Transverse colon (tissue), 4 donors: ENCODE results near the gene ETFB. TPM values are rescaled to one million over a fixed set of nuclear protein-coding genes. Genes with fewer than 3 reads are reported as not detected.
A peak's percentile ranks its signal among the peaks of the same experiment; 100 is the strongest.

ENCODE experiments used
- DNase-seq: peaks from one replicate; pipeline ENCODE4 v3.0.0-alpha.2; 2019
- H3K27ac ChIP-seq, 4 donors: fragments of 200-600 bp; sonication (generic); 2 replicates each; pipeline ENCODE4 v1.5.1; 2016 to 2018; ENCODE audit warnings: inconsistent platforms in 4 of 4
- H3K27me3 ChIP-seq: fragments of 200-600 bp; sonication (generic); 2 replicates; pipeline ENCODE4 v1.5.1; 2017; ENCODE audit warnings: inconsistent platforms
- H3K36me3 ChIP-seq, 4 donors: fragments of 200-600 bp; sonication (generic); 2 replicates each; pipeline ENCODE4 v1.5.1; 2017 to 2019; ENCODE audit warnings: inconsistent platforms in 4 of 4
- H3K4me1 ChIP-seq, 4 donors: fragments of 200-600 bp; sonication (generic); 2 replicates each; pipeline ENCODE4 v1.5.1; 2017 to 2020; ENCODE audit warnings: inconsistent platforms in 4 of 4
- H3K4me3 ChIP-seq, 4 donors: fragments of 200-600 bp; sonication (generic); 1 replicate in 1 of 4; 2 replicates in 3 of 4; pipeline versions ENCODE4 v1.5.1 to v1.6.1; 2017 to 2019; ENCODE audit warnings: inconsistent platforms in 4 of 4
- H3K9me3 ChIP-seq, 2 donors: fragments of 200-600 bp; sonication (generic); 2 replicates each; pipeline ENCODE4 v1.5.1; 2017 to 2019; ENCODE audit warnings: inconsistent platforms in 2 of 2
- CTCF ChIP-seq, 5 experiments: fragments of 200-600 bp in 3 of 5; fragments of 450-650 bp in 2 of 5; sonication (generic) in 3 of 5; IDR thresholded peaks; 1 replicate in 2 of 5; 2 replicates in 3 of 5; pipeline ENCODE4 v1.5.1; 2016 to 2017; ENCODE audit warnings: antibody characterized with exemption in 5 of 5, inconsistent platforms in 3 of 5, mild to moderate bottlenecking in 2 of 5, moderate library complexity in 1 of 5
- EP300 ChIP-seq: sonication (generic); formaldehyde crosslinking; IDR thresholded peaks from one replicate; pipeline ENCODE4 v1.6.1; 2017; ENCODE audit warnings: antibody characterized with exemption, low read depth
- POLR2A ChIP-seq: fragments of 450-650 bp; IDR thresholded peaks from one replicate; pipeline ENCODE4 v1.6.1; 2016; ENCODE audit warnings: antibody characterized with exemption, mild to moderate bottlenecking, moderate library complexity
- POLR2AphosphoS5 ChIP-seq, 3 donors: sonication (generic); formaldehyde crosslinking; IDR thresholded peaks; one replicate each; pipeline ENCODE4 v1.6.1; 2016; ENCODE audit warnings: antibody characterized with exemption in 3 of 3
- WGBS, 2 donors: methylation state at CpG; one replicate each; pipeline ENCODE4 v1.1.5; 2018; ENCODE audit warnings: low coverage in 1 of 2; 5-methylcytosine and 5-hydroxymethylcytosine counted together
- in situ Hi-C, 4 donors: fragments of 200-750 bp; cut with MboI; loops; one replicate each; pipeline versions ENCODE4 v1.15.0 to v1.15.1; 2017; ENCODE audit warnings: low sequenced_read_pairs in 3 of 4, low pct_ligation_motif_present in 1 of 4, low pct_unique_long_range_greater_than_20kb in 1 of 4
- intact Hi-C: fragments of 100-400 bp; cut with DNase I; formaldehyde crosslinking; loops from one replicate; pipeline ENCODE4 v1.15.1; 2023; ENCODE audit warnings: low total_unique reads
- total RNA-seq, 4 donors: library from RNA; depleted of rRNA; stranded (reverse); fragments of >200 nt; gene quantifications; one replicate each; pipeline ENCODE4 v1.1.0, GENCODE V29; 2016

Gene ETFB
- total RNA-seq, 4 donors from 2014 or later: 56.9 to 147 (median 99.1) TPM

- TF ChIP-seq EP300 (no peak), POLR2A (no peak), CTCF (IDR thresholded peaks at IDR 0.05) (no peak), POLR2AphosphoS5 (IDR thresholded peaks at IDR 0.05) (no peak)
- intact Hi-C loops: loop anchor here (10.0 kb wide), 1 partner anchor 317 kb away; the partner anchor contains the start of gene SPACA6
- no peaks in the 10 kb centered on the region for H3K4me1 ChIP-seq
- no peak overlapping the region for H3K27ac ChIP-seq
- H3K9me3 ChIP-seq: peaks cover 0 to 4% of the 10 kb centered on the region in 2 donors
- WGBS, 2 donors: 60 to 79% methylated on average over 2 of the region's 2 CpGs
- in situ Hi-C loops: no loop called here
- no peaks in the 10 kb centered on the region for H3K27me3 ChIP-seq
- DNase-seq: no peak
- no peak overlapping the region for H3K4me3 ChIP-seq
- no peaks in the 10 kb centered on the region for H3K36me3 ChIP-seq
These were observed 11.2 kb upstream of the ETFB start for GRCh38 chr19:51377422-51377821.

GRCh38 chr19:51375504-51376221 is 9.5 kb upstream of the ETFB start:
- no peak overlapping the region for H3K4me3 ChIP-seq
- no peak for TF ChIP-seq POLR2AphosphoS5 (IDR thresholded peaks at IDR 0.05)
- no peak for TF ChIP-seq EP300
- TF ChIP-seq CTCF (IDR thresholded peaks at IDR 0.05): no peak
- TF ChIP-seq POLR2A: no peak
- WGBS, 2 donors: 69 to 80% methylated on average over 3 to 11 of the region's 11 CpGs
- in situ Hi-C loops: no loop called here
- H3K9me3 ChIP-seq: no peaks in the 10 kb centered on the region
- H3K4me1 ChIP-seq: no peaks in the 10 kb centered on the region
- intact Hi-C loops: loop anchor here (10.0 kb wide), 1 partner anchor 319 kb away; the partner anchor contains the start of gene SPACA6
- H3K36me3 ChIP-seq: no peaks in the 10 kb centered on the region
- H3K27me3 ChIP-seq: no peaks in the 10 kb centered on the region
- no peak overlapping the region for H3K27ac ChIP-seq
- DNase-seq: no peak

- Histone ChIP-seq H3K36me3 (no peaks in the 10 kb centered on the region), H3K4me1 (peaks cover 0 to 6% (median 3%) of the 10 kb centered on the region in 4 donors), H3K27ac (peak within 1 kb of the TSS; percentile 2 to 42 (median 18)), H3K27me3 (no peaks in the 10 kb centered on the region), H3K9me3 (no peaks in the 10 kb centered on the region), H3K4me3 (no peak within 1 kb of the TSS)
- intact Hi-C loops (loop anchor here (10.0 kb wide), 1 partner anchor 322 kb away; the partner anchor contains the start of gene SPACA6), in situ Hi-C loops (no loop called here)
- TF ChIP-seq CTCF (IDR thresholded peaks at IDR 0.05): no peak
- TF ChIP-seq POLR2AphosphoS5 (IDR thresholded peaks at IDR 0.05): no peak
- no peak for TF ChIP-seq EP300
- TF ChIP-seq POLR2A: no peak
- 44% methylated on average over 9 of the region's 9 CpGs; no CpG with 5 or more reads in 1 of the 2 donors for WGBS, 2 donors
- DNase-seq: no peak
These were observed 6.7 kb upstream of the ETFB start, which contains the start of gene NKG7 for GRCh38 chr19:51372649-51373504. TSS of gene NKG7 (minus strand) at chr19:51372654. CDS start at chr19:51372535, 119 bp downstream.
